ENCODE results near the gene ARHGAP26. TPM values are rescaled to one million over a fixed set of nuclear protein-coding genes. Genes with fewer than 3 reads are reported as not detected.

The ARHGAP26 gene
- total RNA-seq, 4 donors from 2014 or later, result 12.4 to 49.5 (median 31.8) TPM

GRCh38 chr5:143234162-143234842 lies 464.1 kb downstream of the ARHGAP26 start:
- no peak overlapping the region for H3K27ac ChIP-seq
- intact Hi-C loops (cut with DNase I; ENCODE audit: low total_unique reads), result no loop called here
- no peak overlapping the region for H3K4me3 ChIP-seq
- H3K4me1 ChIP-seq, result no peaks in the 10 kb centered on the region
- no peaks in the 10 kb centered on the region for H3K27me3 ChIP-seq
- DNase-seq, result no peak
- no peaks in the 10 kb centered on the region for H3K36me3 ChIP-seq
- no peak for TF ChIP-seq CTCF (IDR thresholded peaks at IDR 0.05)
- no peak for TF ChIP-seq POLR2A (IDR thresholded peaks at IDR 0.05)
- H3K9me3 ChIP-seq, result no peaks in the 10 kb centered on the region

- intact Hi-C loops (cut with DNase I; ENCODE audit: low total_unique reads), result no loop called here
- H3K27ac ChIP-seq, result no peak overlapping the region
Observed at GRCh38 chr5:143235423-143235822, 465.2 kb downstream of the ARHGAP26 start.

GRCh38 chr5:143236682-143237081 lies 466.5 kb downstream of the ARHGAP26 start:
- H3K27ac ChIP-seq, result no peak overlapping the region
- no peak overlapping the region for H3K4me3 ChIP-seq
- intact Hi-C loops (cut with DNase I; ENCODE audit: low total_unique reads), result no loop called here
- H3K27me3 ChIP-seq, result no peaks in the 10 kb centered on the region
- DNase-seq, result no peak
- no peaks in the 10 kb centered on the region for H3K4me1 ChIP-seq
- TF ChIP-seq POLR2A (IDR thresholded peaks at IDR 0.05) (no peak), CTCF (IDR thresholded peaks at IDR 0.05) (no peak)
- H3K9me3 ChIP-seq, result no peaks in the 10 kb centered on the region
- H3K36me3 ChIP-seq, result no peaks in the 10 kb centered on the region

More at GRCh38 chr5:143235423-143235822, 465.2 kb downstream of the ARHGAP26 start:
- Histone ChIP-seq H3K4me1 (no peaks in the 10 kb centered on the region), H3K4me3 (no peak overlapping the region), H3K36me3 (no peaks in the 10 kb centered on the region), H3K9me3 (no peaks in the 10 kb centered on the region), H3K27me3 (no peaks in the 10 kb centered on the region)
- no peak for TF ChIP-seq CTCF (IDR thresholded peaks at IDR 0.05)
- no peak for TF ChIP-seq POLR2A (IDR thresholded peaks at IDR 0.05)
- no peak for DNase-seq

- Histone ChIP-seq H3K4me1 (no peaks in the 10 kb centered on the region), H3K4me3 (no peak overlapping the region), H3K9me3 (no peaks in the 10 kb centered on the region), H3K27ac (no peak overlapping the region), H3K36me3 (no peaks in the 10 kb centered on the region), H3K27me3 (no peaks in the 10 kb centered on the region)
- TF ChIP-seq CTCF (IDR thresholded peaks at IDR 0.05) (no peak), POLR2A (IDR thresholded peaks at IDR 0.05) (no peak)
- intact Hi-C loops (cut with DNase I; ENCODE audit: low total_unique reads), result no loop called here
- no peak for DNase-seq
Observed at GRCh38 chr5:143237664-143238063, 467.5 kb downstream of the ARHGAP26 start.

GRCh38 chr5:143238620-143239019 lies 468.4 kb downstream of the ARHGAP26 start:
- TF ChIP-seq CTCF (IDR thresholded peaks at IDR 0.05) (no peak), POLR2A (IDR thresholded peaks at IDR 0.05) (no peak)
- intact Hi-C loops (cut with DNase I; ENCODE audit: low total_unique reads), result no loop called here
- Histone ChIP-seq H3K4me3 (no peak overlapping the region), H3K27me3 (no peaks in the 10 kb centered on the region), H3K4me1 (no peaks in the 10 kb centered on the region), H3K27ac (no peak overlapping the region), H3K36me3 (no peaks in the 10 kb centered on the region), H3K9me3 (no peaks in the 10 kb centered on the region)
- DNase-seq, result no peak
